NCI-H2196 (cell line): ENCODE measurements around the gene FSTL5.

Experiments used
- DNase-seq: peaks from one replicate; lab custom pipeline; 2025; ENCODE audit not compliant: unreplicated experiment; lab: John Stamatoyannopoulos, UW

The FSTL5 gene

GRCh38 chr4:161717084-161717483, 446.7 kb downstream of the FSTL5 start:
- DNase-seq: no peak

GRCh38 chr4:161714931-161715330, 448.9 kb downstream of the FSTL5 start:
- DNase-seq: no peak

DNA sequence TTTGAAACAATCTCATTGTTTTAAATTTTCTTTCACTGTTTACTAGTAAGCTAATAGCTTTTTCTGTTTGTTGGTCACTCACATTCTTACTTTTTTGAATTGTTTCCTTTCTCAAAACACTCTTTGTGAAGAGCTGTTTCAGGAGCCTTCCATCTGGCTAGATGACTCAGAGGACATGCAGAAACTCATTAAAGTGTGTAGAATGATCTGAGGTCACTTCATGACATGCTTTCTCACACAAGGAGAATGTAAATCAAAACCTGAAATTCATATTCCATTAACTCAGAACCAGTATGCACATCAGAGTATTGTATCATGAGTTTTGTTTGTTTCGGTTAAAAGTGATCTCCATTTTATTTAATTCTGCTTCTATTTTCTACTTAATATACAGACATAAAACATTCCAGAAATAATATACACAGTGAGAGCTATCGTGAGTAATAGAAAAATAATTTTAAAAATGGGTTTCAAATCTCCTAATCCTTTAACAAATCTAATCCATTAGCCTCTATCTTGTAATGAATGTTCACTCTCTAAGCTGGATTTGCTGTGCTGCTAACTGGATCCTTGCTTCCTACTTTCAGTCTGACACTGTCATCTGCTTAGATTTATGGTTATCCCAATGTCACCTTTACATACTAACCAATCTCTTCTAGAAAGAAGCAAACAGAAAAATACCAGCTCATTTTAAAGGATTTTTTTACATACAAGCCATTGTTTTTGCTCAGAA, 449.6 kb downstream of the FSTL5 start:
- DNase-seq: no peak

DNA sequence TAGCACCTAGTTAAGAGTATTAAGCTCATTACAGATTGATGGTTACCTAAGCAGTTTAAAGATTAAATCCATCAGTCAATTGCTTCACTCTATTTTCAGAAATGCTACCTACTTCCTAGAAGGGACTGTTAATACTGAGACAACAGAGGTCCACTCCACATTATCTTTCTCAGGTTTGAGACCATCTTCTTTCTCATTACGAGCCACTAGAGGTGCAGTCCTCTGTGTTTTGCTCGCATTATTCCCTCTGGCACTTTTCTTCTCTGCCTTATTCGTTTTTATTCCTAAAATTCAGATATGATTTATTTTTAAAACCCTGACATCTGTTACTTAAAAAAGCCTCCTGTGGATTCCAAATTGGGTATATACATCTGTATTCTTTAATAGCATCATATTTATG, 459.1 kb downstream of the FSTL5 start:
- no peak for DNase-seq

DNA sequence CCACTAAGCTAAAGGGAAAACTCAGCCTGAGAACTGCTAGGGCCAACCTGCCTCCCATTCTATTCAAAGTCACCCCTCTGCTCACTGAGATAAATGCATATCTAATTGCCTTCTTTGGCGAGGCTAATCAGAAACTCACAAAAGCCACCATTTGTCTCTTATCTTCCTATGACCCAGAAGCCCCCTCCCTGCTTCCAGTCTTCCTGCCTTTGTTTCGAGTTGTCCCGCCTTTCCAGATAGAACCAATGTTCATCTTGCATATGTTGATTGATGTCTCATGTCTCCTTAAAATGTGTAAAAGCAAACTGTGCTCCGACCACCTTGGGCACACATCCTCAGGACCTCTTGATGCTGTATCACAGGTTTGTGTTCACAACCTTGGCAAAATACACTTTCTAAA, 459.8 kb downstream of the FSTL5 start:
- no peak for DNase-seq

- no peak for DNase-seq
Measured at GRCh38 chr4:161702287-161702686, 461.5 kb downstream of the FSTL5 start.

GRCh38 chr4:161696944-161697343, 466.9 kb downstream of the FSTL5 start:
- no peak for DNase-seq

DNA sequence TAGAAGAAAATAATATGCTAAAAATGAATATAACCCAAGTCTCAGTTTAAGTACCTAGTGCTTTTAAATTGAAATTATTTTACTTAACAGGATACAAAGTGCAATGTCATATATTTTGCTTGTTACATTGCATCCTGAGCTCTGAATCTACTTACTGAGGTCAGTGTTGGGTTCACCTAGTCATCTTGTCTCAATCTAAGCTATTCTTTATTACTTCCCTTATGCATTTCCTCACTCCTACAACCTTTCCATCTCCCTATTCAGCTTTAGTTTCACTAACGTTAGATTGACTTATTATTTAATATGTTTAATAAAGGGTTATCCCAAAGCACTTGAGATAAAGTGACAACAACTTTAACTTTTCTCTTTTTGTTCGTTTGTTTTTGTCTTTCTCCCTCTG, 483.7 kb downstream of the FSTL5 start:
- no peak for DNase-seq

- no peak for DNase-seq
Measured at GRCh38 chr4:161664740-161665139, 499.1 kb downstream of the FSTL5 start.

GRCh38 chr4:161663844-161664243, 500.0 kb downstream of the FSTL5 start:
- DNase-seq: no peak

DNA sequence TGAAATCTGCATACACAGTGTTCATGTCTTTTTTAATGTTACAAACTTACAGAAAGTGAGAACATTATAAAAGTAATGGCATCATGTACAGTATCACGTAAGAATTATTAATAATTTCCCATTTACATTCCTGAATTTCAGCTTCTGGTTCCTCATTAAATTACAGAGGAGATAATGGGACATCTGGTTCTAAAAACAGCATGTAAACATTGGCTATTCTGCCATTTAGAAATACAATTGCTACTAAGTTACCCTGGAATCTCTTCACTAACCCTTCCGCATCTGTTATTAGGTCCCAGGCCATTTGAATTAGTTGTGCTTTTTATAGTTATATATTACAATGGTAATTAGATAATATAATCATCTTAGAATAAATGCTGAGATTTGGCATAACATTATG, 505.1 kb downstream of the FSTL5 start:
- DNase-seq: no peak

DNA sequence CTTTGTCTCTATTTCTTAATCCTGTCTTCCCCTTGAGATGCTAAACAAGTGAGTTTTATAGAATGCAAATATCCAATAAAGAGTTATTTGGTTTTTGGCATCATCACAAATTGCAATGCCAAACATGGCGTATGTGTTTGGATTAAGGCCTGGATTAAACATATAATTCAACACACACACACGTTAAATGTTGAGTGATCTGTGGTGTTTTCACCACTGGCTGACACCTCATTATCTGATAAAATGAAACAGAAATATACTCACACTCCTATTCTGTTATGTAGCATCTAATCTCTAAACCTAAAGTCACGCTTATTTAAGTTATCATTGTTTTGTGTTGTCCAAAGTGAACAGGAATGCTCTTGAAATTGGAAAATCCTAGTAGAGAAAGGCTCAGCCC, 506.2 kb downstream of the FSTL5 start:
- no peak for DNase-seq

- no peak for DNase-seq
Measured at GRCh38 chr4:161656594-161656993, 507.2 kb downstream of the FSTL5 start.

DNA sequence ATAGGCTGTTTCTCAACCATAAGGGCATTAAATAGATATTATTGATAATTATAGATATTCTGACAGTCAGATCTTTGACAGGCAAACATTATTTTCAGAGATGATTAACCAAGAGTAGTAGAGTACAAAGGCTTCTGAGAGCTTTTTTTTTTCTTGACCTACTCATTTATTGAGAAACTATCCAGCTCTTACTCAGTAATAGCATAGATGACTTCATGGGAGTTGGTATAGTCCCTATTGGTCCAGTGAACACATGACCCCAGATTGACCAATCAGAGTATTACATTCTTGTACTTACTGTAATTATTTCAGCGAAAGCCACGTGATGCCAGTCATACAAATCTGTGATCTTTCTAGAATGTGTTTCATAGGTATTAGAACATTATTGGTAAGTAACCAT, 508.7 kb downstream of the FSTL5 start:
- DNase-seq: no peak

DNA sequence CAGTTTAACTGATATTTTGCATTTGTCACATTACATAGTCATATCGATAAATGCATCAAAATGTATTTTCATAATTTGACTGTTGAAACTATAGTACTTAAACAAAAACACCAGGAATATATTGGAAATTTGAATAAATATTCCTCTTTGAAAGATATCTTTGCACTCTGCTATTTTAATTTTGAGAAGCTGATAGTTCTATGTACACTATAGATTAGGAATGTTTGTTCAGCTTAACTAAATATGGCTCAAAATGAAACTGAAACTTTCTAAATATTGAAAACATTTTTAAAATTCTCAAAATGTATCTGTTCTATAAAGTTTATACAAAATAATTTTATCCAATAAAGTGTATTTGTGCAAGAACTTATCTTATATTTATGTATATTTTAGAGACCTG, 510.1 kb downstream of the FSTL5 start:
- DNase-seq: no peak

DNA sequence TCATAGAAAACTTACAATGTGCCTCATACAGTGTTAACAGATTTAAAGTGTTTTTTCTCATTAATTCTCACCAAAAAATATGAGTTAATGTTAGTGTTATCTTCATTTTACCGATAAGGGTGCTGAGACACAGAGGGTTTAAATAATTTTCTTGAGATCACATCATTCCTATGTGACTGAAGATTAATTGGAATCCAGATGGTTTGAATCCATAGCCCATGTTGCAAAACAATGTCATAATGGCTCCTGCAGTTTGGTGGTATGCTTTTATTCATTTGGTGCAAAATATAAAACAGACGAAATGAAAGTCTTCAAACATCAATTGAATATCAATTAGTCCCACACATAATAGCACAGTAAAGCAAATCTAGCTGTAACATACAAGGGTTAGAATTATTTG, 512.2 kb downstream of the FSTL5 start:
- no peak for DNase-seq

- no peak for DNase-seq
Measured at GRCh38 chr4:161650812-161651211, 513.0 kb downstream of the FSTL5 start.

DNA sequence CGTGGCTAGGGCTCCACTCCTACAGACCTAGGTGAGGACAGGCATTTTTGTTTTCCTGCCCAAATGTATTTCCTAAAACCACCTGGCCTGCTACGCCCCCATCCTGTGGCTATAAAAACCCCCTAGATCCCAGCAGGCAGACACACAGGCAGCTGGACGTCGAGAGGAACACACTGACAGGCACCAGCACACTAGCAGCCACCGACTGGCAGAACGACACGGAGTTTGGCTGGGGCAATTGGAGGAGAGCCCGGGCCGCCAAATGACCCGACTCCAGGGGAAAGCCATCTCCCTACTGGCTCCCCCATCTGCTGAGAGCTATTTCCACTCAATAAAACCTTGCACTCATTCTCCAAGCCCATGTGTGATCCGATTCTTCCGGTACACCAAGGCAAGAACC, 516.0 kb downstream of the FSTL5 start:
- no peak for DNase-seq

DNA sequence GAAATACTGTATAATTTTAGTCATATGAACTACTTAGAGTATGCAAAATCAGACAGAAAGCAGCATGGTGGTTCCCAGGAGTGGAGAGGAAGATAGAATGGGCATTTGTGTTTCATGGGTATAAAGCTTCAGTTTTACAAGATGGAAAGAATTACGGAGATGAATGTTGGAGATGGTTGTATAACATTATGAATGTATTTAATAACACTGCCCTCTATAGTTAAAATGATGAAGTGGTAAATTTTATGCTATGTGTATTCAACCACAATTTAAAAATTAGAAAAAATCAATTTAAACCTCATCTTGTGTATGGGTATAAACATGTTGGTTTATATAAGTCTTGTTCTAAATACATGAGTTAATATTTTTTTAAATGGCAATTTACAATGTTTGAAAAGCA, 521.1 kb downstream of the FSTL5 start:
- DNase-seq: no peak

DNA sequence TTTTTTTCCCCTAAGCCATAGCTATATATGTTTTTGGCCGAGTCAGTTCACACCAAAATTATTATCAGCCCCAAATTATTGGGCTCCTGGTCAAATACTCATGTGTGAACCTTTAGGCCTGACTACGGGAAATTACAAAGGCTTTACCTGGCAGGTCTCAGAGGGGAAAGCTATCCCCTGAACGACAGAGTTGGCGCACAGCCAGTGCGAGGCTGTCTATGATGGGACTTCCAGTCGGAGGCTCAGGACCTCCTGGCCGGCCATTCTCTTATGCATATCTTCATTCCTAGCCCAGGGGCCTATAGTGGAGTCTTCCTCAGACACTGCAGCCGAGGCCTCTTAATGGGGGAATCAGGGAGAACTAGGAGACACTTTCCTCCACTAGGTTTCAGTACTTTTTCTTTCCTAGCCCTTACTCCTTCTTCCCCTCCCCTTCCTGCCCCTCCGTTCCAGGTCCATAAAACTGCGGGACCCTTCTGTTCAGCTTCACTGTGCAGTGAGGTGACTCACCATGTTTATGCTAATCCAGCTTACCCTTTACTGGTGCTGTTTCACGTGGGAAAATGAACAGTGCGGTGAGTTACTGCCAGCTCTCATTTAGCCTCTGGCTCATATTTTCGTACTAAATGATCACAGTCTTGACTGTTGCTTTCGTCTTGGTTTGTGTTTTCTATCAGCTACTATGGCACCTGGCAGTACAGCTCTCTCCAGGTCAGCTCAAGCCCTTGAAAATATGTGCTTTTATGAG, 533.9 kb downstream of the FSTL5 start:
- no peak for DNase-seq

DNA sequence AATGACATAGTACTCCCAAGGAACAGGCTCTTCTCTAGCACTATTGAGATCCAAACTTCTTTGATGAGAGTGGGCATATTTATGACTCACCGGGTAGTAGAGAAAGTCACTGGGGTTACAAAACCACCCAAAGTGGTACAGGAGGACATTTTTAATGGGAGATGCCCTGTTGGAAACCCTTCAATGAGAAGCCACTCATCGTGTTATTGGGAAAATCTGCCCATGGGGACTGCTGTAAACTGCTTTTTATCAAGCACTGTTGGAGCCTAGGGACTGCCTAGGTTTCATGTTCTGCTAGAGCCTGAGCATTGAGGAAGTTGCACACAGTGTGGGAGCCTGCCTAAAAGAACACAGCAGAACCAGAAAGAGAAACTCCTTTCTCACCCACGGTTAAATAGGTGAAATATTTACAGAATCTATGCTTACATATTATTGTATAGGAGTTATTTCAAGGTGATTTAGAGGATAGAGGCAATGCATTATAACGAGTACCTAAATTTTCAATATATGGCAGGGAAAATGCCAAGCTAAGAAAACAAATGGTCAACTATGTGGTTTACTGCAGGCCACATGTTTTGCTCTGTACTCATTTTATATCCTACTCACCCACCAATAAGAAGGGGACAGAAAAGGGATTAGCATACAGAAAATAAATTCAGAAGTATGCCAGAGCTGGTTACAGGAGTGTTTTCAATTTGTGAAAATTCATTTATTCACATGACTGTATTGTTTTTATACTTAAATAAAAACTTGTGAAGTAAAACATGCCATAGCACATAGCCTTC, 559.1 kb downstream of the FSTL5 start:
- DNase-seq: no peak

- no peak for DNase-seq
Measured at GRCh38 chr4:161601011-161601410, 562.8 kb downstream of the FSTL5 start.
